ENCODE data around the gene AMER3.
"Not testable (repeated sequence)": the region's sequence is repeated elsewhere in the genome, so short reads cannot be mapped to it uniquely, and the experiment has no call there.

Gene AMER3, protein sequence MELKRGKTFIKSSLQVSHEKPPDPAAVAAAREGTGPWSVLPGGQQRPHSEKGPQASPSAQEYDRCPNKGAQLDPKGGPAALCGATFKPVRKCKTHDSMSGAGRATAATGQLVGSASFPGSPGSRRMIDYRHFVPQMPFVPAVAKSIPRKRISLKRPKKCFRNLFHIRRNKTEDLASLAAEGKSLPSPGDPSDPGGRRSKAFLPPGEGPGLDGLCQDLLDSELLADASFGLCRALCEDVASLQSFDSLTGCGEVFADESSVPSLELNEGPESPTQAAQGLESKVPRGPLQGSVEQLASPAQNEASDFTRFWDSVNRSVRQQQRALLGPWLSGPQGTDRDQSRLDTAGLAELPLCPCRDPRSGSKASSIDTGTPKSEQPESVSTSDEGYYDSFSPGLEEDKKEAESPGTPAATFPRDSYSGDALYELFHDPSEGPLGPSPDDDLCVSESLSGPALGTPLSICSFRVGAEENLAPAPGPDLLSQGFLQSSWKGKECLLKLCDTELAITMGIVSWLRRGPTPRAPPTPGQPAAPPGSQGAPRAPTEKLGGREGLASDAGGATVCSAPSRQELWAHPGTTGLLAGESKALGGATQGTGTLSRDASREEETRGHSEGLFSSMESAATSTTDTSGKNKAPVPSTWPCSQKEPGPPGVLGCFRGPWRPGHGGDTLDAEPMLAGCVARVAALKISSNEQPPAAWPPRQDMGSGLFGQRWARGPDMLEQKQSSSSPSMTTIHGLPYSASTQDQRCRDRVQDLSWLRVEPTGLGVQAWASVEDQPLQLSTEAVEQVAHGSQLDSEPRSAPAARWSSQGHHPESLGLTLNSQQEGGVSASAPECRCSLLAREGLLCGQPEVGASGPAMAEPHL

DNA sequence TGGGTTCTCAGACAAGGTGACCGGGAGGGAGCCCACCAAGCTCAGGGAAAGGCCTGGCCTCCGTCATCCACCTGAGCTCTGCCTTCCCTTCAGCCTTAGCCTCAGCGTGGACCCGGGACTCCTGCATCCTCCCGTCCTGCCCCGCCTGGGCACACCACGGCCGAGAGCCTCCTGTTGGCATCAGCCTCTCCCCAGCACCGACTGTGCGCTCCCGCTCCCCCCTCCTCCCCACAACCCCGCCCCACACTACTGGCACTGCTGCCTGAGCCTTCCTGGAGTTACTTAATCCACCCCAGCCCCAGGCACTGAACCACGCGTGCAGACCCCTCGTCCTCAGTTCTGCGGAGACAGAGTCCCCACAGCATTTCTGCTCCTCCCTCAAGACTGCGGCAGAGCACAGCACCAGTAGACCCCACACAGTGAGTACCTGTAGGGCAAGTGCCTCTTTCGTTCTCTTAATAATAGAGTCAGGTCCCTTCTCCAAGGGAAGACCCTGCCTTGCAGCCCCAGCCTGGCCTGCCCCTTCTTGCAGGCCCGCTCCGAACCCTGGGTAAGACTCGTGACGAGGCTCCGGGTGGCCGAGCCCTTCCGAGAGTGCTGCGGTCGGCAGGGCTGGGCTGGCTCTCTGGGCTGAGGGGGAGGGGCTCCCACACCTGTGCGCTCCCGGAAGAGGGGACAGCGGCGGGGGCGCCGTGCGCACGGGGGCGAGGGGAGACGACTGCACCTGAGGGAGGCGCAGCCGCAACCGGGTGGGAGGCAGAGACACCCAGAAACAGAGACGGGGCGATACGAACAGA is at the start of gene AMER3:
TSS of gene AMER3 (plus strand) at position 285 of the 797 bp plus-strand sequence. CDS start 6,533 bp downstream, outside the sequence.
- peak; percentile 91 for DNase-seq

GRCh38 chr2:130714795-130715194 is 40.5 kb upstream of the AMER3 start:
- DNase-seq: not testable (repeated sequence)

- DNase-seq: peak; percentile 79
Observed at GRCh38 chr2:130720036-130720435, 35.3 kb upstream of the AMER3 start.

- DNase-seq: peak; percentile 69
Observed at GRCh38 chr2:130720528-130720927, 34.8 kb upstream of the AMER3 start.

GRCh38 chr2:130724455-130724854 is 30.9 kb upstream of the AMER3 start:
- no peak for DNase-seq

- peak; percentile 63 for DNase-seq
Observed at GRCh38 chr2:130726614-130727180, 28.6 kb upstream of the AMER3 start.

- peak; percentile 94 for DNase-seq
Observed at GRCh38 chr2:130727286-130727924, 27.9 kb upstream of the AMER3 start.

DNA sequence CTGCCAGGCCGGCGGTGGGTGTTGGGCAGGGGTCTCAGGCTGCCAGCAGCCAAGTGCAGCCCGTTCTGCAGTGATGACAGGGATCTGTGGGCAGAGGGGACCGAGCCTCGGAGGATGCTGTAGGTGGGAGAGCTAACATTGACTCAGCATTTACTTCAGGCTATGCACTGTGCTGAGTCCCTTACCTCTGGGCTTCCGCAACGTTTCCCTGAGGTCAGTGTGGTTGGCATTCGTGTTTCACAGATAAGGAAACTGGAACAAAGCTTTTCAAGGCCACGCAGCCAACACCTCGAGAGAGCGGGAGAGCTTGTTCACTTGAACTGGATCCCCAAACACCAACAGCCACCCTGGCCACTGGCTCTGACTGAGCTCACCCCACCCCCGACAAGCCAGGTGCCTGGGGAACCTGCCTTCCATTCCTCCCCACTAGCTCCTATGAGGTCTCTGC is 27.3 kb upstream of the AMER3 start:
- DNase-seq: peak; percentile 55

- DNase-seq: peak; percentile 92
Observed at GRCh38 chr2:130728549-130729316, 26.6 kb upstream of the AMER3 start, which contains the start of gene GPR148. Gene GPR148, plus strand, starts transcription at chr2:130729070. Its CDS starts 82 bp downstream, at chr2:130729152.

GRCh38 chr2:130729322-130730299 is 25.7 kb upstream of the AMER3 start:
- DNase-seq: no peak

DNA sequence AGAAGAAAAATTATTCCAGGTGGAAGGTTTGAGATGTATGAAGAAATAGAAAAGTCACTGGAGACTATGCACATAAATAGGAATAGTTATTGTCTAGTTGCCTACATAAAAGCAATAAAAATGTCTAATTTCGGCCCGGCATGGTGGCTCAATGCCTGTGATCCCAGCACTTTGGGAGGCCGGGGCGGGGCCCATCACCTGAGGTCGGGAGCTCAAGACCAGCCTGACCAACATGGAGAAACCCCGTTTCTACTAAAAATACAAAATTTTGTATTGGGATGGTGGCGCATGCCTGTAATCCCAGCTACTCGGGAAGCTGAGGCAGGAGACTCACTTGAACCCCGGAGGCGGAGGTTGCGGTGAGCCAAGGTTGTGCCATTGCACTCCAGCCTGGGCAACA is 23.1 kb upstream of the AMER3 start:
- not testable (repeated sequence) for DNase-seq

DNA sequence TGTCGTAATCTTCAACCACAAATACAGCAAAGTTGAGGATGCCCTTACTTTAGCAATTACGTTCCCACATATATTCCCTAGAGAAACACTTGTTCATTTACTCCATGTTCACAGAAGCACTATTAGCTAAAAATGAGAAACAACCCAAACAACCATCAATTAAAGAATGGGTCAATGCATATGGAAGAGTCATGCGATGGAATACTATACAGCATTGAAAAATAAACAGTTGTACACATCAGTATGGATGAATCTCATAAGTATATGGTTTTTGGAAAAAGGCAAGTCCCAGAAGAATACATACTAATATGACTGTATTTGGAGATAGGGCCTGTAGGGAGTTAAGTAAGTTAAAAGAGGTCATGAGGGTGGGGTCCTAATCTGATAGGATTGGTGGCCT is 20.1 kb upstream of the AMER3 start:
- no peak for DNase-seq

- no peak for DNase-seq
Observed at GRCh38 chr2:130736487-130736886, 18.9 kb upstream of the AMER3 start.

DNA sequence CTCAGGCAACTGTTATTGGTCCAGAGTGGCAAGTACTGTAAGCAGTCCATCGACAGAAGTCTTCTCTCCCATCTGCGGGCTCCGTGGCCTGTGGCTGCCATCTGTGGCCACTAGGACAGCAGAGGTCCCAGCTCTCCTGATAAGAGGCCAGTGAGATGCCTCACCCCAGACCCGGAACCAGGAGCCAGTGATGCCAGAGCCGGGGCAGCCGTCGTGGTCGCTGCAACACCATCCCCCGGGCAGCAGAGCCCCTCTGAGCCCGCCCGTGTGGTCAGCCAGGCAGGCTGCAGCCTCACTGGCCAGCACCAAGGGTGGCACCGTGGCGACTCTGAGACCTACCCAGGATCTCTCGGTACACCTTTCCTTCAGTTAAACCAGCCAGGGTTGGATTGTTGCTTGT is 17.7 kb upstream of the AMER3 start:
- no peak for DNase-seq

GRCh38 chr2:130740671-130741070 is 14.7 kb upstream of the AMER3 start:
- DNase-seq: no peak

DNA sequence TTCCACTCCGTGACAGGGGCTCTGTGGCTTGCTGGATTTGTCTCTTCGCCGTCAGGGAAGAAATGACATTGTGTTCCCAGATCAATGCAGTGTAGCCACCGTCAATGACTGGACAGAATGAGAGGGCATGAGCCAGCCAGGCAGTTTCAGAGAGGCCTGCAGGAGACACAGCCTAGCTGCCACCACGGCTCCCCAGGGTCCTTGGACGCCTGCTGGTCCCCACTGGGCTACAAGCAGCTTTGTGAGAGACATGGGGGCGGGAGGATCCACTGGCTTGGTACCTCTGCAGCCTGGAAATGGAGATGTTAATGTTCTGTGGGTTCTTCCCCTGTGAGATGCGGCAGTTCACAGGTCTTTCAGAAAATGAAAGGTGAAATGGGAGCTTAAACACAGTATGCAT is 12.1 kb upstream of the AMER3 start:
- DNase-seq: no peak

GRCh38 chr2:130744287-130745117 is 10.8 kb upstream of the AMER3 start:
- DNase-seq: peak; percentile 98

GRCh38 chr2:130749078-130749477 is 6.3 kb upstream of the AMER3 start:
- DNase-seq: no peak

DNA sequence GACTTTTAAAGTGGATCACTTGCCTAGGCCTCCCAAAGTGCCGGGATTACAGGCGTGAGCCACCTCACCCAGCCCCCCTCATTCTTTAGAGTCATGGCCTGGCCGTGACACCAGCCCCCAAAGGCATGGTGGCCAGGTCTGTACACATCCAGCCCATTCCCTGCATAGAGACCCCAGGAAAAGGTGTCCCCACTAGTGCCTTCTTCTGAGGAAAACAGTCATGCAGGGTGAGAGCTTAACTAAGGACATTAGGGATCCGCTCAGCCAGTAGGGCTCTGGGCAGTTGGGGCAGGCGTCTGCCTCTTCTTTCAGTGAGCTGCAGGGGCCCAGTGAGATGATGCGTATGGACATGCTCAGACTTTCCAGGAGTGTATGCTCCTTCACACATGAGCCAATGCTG is 5.7 kb upstream of the AMER3 start:
- DNase-seq: no peak
